GM12878 (cell line): ENCODE data around the gene SPAAR. TPM values are rescaled to one million over a fixed set of nuclear protein-coding genes. Genes with fewer than 3 reads are reported as not detected.

Experiments used
- ATAC-seq: fragments of 200-7000 bp; cut with Tn5 transposase; 3 replicates; pipeline ENCODE4 v1.9.1; 2020; ENCODE audit warnings: mild to moderate bottlenecking, moderate library complexity
- BruUV-seq: library from RNA; stranded (reverse); fragments of 400-500 nt; replicated peaks from 2 replicates; lab custom pipeline; 2021; lab: Mats Ljungman, UMichigan
- CTCF ChIA-PET: fragments of 300-600 bp; sonication (Branson Sonifier 250); formaldehyde crosslinking; extraction: SDS; loops from one replicate; lab custom pipeline; 2021; ENCODE audit warnings: inconsistent platforms; lab: Yijun Ruan, JAX
- POLR2A ChIA-PET: fragments of 350-600 bp; formaldehyde crosslinking; extraction: SDS; loops from one replicate; lab custom pipeline; 2021; ENCODE audit warnings: inconsistent platforms; lab: Charles Lee
- RAD21 ChIA-PET: fragments of 300-600 bp; sonication (Branson Sonifier 250); formaldehyde crosslinking; loops from one replicate; lab custom pipeline; 2023; ENCODE audit warnings: antibody characterized with exemption; ENCODE audit not compliant: unreplicated experiment; lab: Charles Lee
- SMC1A ChIA-PET: fragments of 300-600 bp; sonication (Branson Sonifier 250); formaldehyde crosslinking; loops from one replicate; lab custom pipeline; 2023; ENCODE audit not compliant: unreplicated experiment, uncharacterized antibody; lab: Charles Lee
- DNase-seq: peaks from one replicate; pipeline ENCODE4 v3.0.0-alpha.2; 2011; ENCODE audit warnings: low read depth, low spot score
- FAIRE-seq: peaks from 3 replicates; lab custom pipeline; 2011; peaks lifted over from hg19 to GRCh38; lab: Jason Lieb, UNC
- H2AFZ ChIP-seq: 2 replicates; pipeline ENCODE4 v1.6.0; 2011; ENCODE audit warnings: low read depth, low read length, control low read depth; ENCODE audit not compliant: control insufficient read depth
- H3K27ac ChIP-seq: 2 replicates; pipeline ENCODE4 v1.5.1; 2011; ENCODE audit warnings: control low read depth; ENCODE audit not compliant: control insufficient read depth, insufficient read depth
- H3K27me3 ChIP-seq, 2 experiments: replicated peaks in 1 of 2; 2 replicates each; pipeline versions ENCODE4 v1.6.0 to v1.6.1; 2011; ENCODE audit warnings: low read length in 1 of 2; ENCODE audit not compliant: control insufficient read depth in 2 of 2, insufficient read depth in 2 of 2
- H3K36me3 ChIP-seq, 2 experiments: 2 replicates each; pipeline ENCODE4 v1.5.1; 2011; ENCODE audit warnings: low read length in 1 of 2; ENCODE audit not compliant: control insufficient read depth in 2 of 2, insufficient read depth in 2 of 2
- H3K4me1 ChIP-seq: 2 replicates; pipeline ENCODE4 v1.6.1; 2011; ENCODE audit warnings: mild to moderate bottlenecking, low read length, moderate library complexity, mixed read lengths; ENCODE audit not compliant: control insufficient read depth, insufficient read depth
- H3K4me2 ChIP-seq: 2 replicates; pipeline ENCODE4 v1.6.0; 2011; ENCODE audit warnings: control low read depth; ENCODE audit not compliant: control insufficient read depth, insufficient read depth
- H3K4me3 ChIP-seq: fragments of 200-600 bp; sonication (generic); 2 replicates; pipeline ENCODE4 v1.5.1; 2016
- H3K79me2 ChIP-seq: 2 replicates; pipeline ENCODE4 v1.6.0; 2011; ENCODE audit warnings: low read length; ENCODE audit not compliant: control insufficient read depth, insufficient read depth
- H3K9ac ChIP-seq: 2 replicates; pipeline ENCODE4 v1.8.0; 2011; ENCODE audit warnings: low read length, control low read depth, mixed read lengths; ENCODE audit not compliant: control insufficient read depth, insufficient read depth
- H3K9me3 ChIP-seq: replicated peaks from 3 replicates; pipeline ENCODE4 v1.5.1; 2011; ENCODE audit warnings: mild to moderate bottlenecking, low read length; ENCODE audit not compliant: control insufficient read depth, insufficient read depth
- H4K20me1 ChIP-seq: 2 replicates; pipeline ENCODE4 v1.6.0; 2011; ENCODE audit not compliant: control insufficient read depth, insufficient read depth
- BMI1 ChIP-seq: fragments of 450-650 bp; IDR thresholded peaks from 2 replicates; pipeline ENCODE4 v1.6.1; 2016; ENCODE audit warnings: mild to moderate bottlenecking, moderate library complexity, borderline replicate concordance
- BRCA1 ChIP-seq: IDR thresholded peaks from 2 replicates; pipeline ENCODE4 v1.6.1; 2011; ENCODE audit warnings: low read depth, low read length, improper control_type of control experiment
- CEBPB ChIP-seq, 2 experiments: fragments of 150-350 bp in 1 of 2; IDR thresholded peaks; 2 replicates each; pipeline ENCODE4 v1.6.1; 2012 to 2014; ENCODE audit warnings: low read depth in 2 of 2, low read length in 2 of 2, borderline replicate concordance in 1 of 2, inconsistent platforms in 1 of 2
- FOXM1 ChIP-seq: IDR thresholded peaks from 2 replicates; pipeline ENCODE4 v1.6.1; 2012; ENCODE audit warnings: low read depth, mild to moderate bottlenecking, inconsistent platforms, low read length, moderate library complexity
- HDAC2 ChIP-seq: fragments of 200-600 bp; sonication (generic); IDR thresholded peaks from 2 replicates; pipeline ENCODE4 v1.6.1; 2017
- IKZF2 ChIP-seq, 2 experiments: fragments of 450-650 bp; IDR thresholded peaks; 2 replicates each; pipeline ENCODE4 v1.6.1; 2017; ENCODE audit warnings: mild to moderate bottlenecking in 2 of 2, moderate library complexity in 2 of 2
- LARP7 ChIP-seq: fragments of 450-650 bp; IDR thresholded peaks from 2 replicates; pipeline ENCODE4 v1.6.1; 2017; ENCODE audit warnings: mild to moderate bottlenecking
- NFYA ChIP-seq: IDR thresholded peaks from 2 replicates; pipeline ENCODE4 v1.6.1; 2011; ENCODE audit warnings: low read depth, mild to moderate bottlenecking, low read length, improper control_type of control experiment, borderline replicate concordance
- NR2C2 ChIP-seq: IDR thresholded peaks from 2 replicates; pipeline ENCODE4 v1.6.1; 2011; ENCODE audit warnings: borderline replicate concordance, low read depth; ENCODE audit not compliant: control insufficient read depth, insufficient read length
- NRF1 ChIP-seq: conservative IDR thresholded peaks from 2 replicates; pipeline ENCODE4 v1.6.1; 2011; ENCODE audit warnings: mild to moderate bottlenecking, low read depth, low read length, improper control_type of control experiment
- PAX5 ChIP-seq: IDR thresholded peaks from 2 replicates; pipeline ENCODE4 v1.6.1; 2011; ENCODE audit warnings: low read depth, low read length, borderline replicate concordance
- PAX8 ChIP-seq: fragments of 450-650 bp; IDR thresholded peaks from 2 replicates; pipeline ENCODE4 v1.6.1; 2017; ENCODE audit warnings: mild to moderate bottlenecking, moderate library complexity
- POLR2AphosphoS2 ChIP-seq: IDR thresholded peaks from 2 replicates; pipeline ENCODE4 v1.6.1; 2011; ENCODE audit warnings: low read depth, mild to moderate bottlenecking, low read length, improper control_type of control experiment, moderate library complexity
- RCOR1 ChIP-seq: conservative IDR thresholded peaks from 2 replicates; pipeline ENCODE4 v1.6.1; 2012; ENCODE audit warnings: low read depth, low read length, improper control_type of control experiment
- SKIL ChIP-seq: fragments of 450-650 bp; IDR thresholded peaks from 2 replicates; pipeline ENCODE4 v1.6.1; 2017; ENCODE audit warnings: mild to moderate bottlenecking, low read depth, inconsistent platforms; ENCODE audit not compliant: poor library complexity, severe bottlenecking
- SMC3 ChIP-seq: IDR thresholded peaks from 2 replicates; pipeline ENCODE4 v1.6.1; 2011; ENCODE audit warnings: low read length, improper control_type of control experiment, borderline replicate concordance
- SRF ChIP-seq, 2 experiments: IDR thresholded peaks; 2 replicates each; pipeline ENCODE4 v1.6.1; 2011; ENCODE audit warnings: low read depth in 2 of 2, low read length in 2 of 2, mild to moderate bottlenecking in 1 of 2, moderate library complexity in 1 of 2
- SUPT20H ChIP-seq: IDR thresholded peaks from 2 replicates; pipeline ENCODE4 v1.6.1; 2011; ENCODE audit warnings: low read depth, mild to moderate bottlenecking, low read length, moderate library complexity, borderline replicate concordance; ENCODE audit not compliant: control insufficient read depth
- YBX1 ChIP-seq: fragments of 450-650 bp; IDR thresholded peaks from 2 replicates; pipeline ENCODE4 v1.6.1; 2016; ENCODE audit warnings: antibody characterized with exemption
- WGBS: methylation state at CpG from one replicate; pipeline ENCODE4 v1.1.6; 2016; ENCODE audit warnings: low lambda C conversion rate; ENCODE audit not compliant: insufficient replicate concordance, insufficient coverage; ENCODE audit errors: missing lambda C conversion rate; 5-methylcytosine and 5-hydroxymethylcytosine counted together
- in situ Hi-C: fragments of 300-500 bp; cut with MboI; formaldehyde crosslinking; loops from 9 replicates; pipeline ENCODE4 v1.14.3; 2018; ENCODE audit warnings: mixed read lengths
- intact Hi-C: fragments of 100-400 bp; cut with micrococcal nuclease; formaldehyde crosslinking; loops from one replicate; pipeline ENCODE4 v1.14.2; 2022; ENCODE audit not compliant: unreplicated experiment
- polyA plus RNA-seq, 11 experiments: library from polyadenylated mRNA; depleted of rRNA in 4 of 11; unstranded in 6 of 11; stranded (reverse) in 5 of 11; fragments of >200 nt; fragmentation: Nextera tagmentation in 4 of 11; fragmentation: Illumina TruSeq in 1 of 11; extraction: Ambion mirVana in 4 of 11; extraction: Trizol in 1 of 11; gene quantifications; 1 replicate in 1 of 11; 2 replicates in 10 of 11; pipeline versions ENCODE4 v1.2.1 to v1.2.3, GENCODE V29; 2011 to 2016; ENCODE audit warnings: inconsistent platforms in 2 of 11, missing spikeins in 2 of 11, low read depth in 1 of 11
- total RNA-seq, 4 experiments: library from RNA; depleted of rRNA in 3 of 4; stranded (reverse); fragments of >200 nt in 3 of 4; fragmentation: Illumina TruSeq in 1 of 4; extraction: Trizol in 1 of 4; gene quantifications; 2 replicates each; pipeline versions ENCODE4 v1.2.1 to v1.2.3, GENCODE V29; 2013 to 2021
- TF ChIP-seq, protein P1 (sequence below): fragments of 450-650 bp; formaldehyde crosslinking; IDR thresholded peaks from 2 replicates; pipeline ENCODE4 v1.4.0; 2022; ENCODE audit warnings: mild to moderate bottlenecking, moderate library complexity

The SPAAR gene
- total and polyA plus RNA-seq, 10 of the 15 experiments (the other 5 are each of a cell fraction or from before 2014, with no cell fraction given) = not detected

GRCh38 chr9:35917261-35917660, 8.0 kb downstream of the SPAAR start:
- peaks cover 2% of the 10 kb centered on the region; the same call in 2 of the 3 replicates for H3K9me3 ChIP-seq
- in situ Hi-C loops (no loop called here), intact Hi-C loops (no loop called here)
- H3K9ac ChIP-seq = no peak overlapping the region
- H3K27ac ChIP-seq = no peak overlapping the region
- FAIRE-seq = no peak
- H3K36me3 ChIP-seq = no peaks in the 10 kb centered on the region
- ChIA-PET POLR2A (no interaction called here), RAD21 (no interaction called here), CTCF (no interaction called here), SMC1A (no interaction called here)
- no peak overlapping the region for H3K4me2 ChIP-seq
- no peak for ATAC-seq
- TF ChIP-seq CEBPB (IDR thresholded peaks at IDR 0.05; ENCODE audit: borderline replicate concordance in 1 of 2, low read depth in 2 of 2, low read length in 2 of 2) = no peak
- TF ChIP-seq NFYA = no peak
- no peak for TF ChIP-seq FOXM1
- no peak for TF ChIP-seq SUPT20H
- TF ChIP-seq PAX8 = no peak
- TF ChIP-seq SRF (IDR thresholded peaks at IDR 0.05; ENCODE audit: low read depth in 2 of 2, low read length in 2 of 2) = no peak
- no peak for TF ChIP-seq HDAC2
- no peak for TF ChIP-seq SKIL
- no peak for TF ChIP-seq NR2C2
- TF ChIP-seq LARP7 = no peak
- no peak for TF ChIP-seq IKZF2 (IDR thresholded peaks at IDR 0.05)
- TF ChIP-seq PAX5 = no peak
- no peak for TF ChIP-seq NRF1
- no peak for TF ChIP-seq RCOR1
- TF ChIP-seq SMC3 = no peak
- no peak for TF ChIP-seq BRCA1
- no peak for TF ChIP-seq POLR2AphosphoS2
- TF ChIP-seq, protein P1, sequence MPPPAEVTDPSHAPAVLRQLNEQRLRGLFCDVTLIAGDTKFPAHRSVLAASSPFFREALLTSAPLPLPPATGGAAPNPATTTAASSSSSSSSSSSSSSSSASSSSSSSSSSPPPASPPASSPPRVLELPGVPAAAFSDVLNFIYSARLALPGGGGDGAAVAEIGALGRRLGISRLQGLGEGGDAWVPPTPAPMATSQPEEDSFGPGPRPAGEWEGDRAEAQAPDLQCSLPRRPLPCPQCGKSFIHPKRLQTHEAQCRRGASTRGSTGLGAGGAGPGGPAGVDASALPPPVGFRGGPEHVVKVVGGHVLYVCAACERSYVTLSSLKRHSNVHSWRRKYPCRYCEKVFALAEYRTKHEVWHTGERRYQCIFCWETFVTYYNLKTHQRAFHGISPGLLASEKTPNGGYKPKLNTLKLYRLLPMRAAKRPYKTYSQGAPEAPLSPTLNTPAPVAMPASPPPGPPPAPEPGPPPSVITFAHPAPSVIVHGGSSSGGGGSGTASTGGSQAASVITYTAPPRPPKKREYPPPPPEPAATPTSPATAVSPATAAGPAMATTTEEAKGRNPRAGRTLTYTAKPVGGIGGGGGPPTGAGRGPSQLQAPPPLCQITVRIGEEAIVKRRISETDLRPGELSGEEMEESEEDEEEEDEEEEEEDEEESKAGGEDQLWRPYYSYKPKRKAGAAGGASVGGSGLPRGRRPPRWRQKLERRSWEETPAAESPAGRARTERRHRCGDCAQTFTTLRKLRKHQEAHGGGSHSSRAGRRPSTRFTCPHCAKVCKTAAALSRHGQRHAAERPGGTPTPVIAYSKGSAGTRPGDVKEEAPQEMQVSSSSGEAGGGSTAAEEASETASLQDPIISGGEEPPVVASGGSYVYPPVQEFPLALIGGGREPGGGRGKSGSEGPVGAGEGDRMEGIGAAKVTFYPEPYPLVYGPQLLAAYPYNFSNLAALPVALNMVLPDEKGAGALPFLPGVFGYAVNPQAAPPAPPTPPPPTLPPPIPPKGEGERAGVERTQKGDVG (CRISPR knock-in tag) = no peak
- no peak for TF ChIP-seq BMI1
- no peak for TF ChIP-seq YBX1
- DNase-seq = no peak
- H3K4me3 ChIP-seq = no peak overlapping the region
- BruUV-seq = no TSS peak
- H4K20me1 ChIP-seq = no peaks in the 10 kb centered on the region
- H3K4me1 ChIP-seq = no peaks in the 10 kb centered on the region
- no peaks in the 10 kb centered on the region; a peak in 1 of 4 replicates for H3K27me3 ChIP-seq
- H2AFZ ChIP-seq = no peak overlapping the region
- no peaks in the 10 kb centered on the region for H3K79me2 ChIP-seq
- WGBS = 63% methylated on average over 4 of the region's 4 CpGs
